ENCODE measurements around the gene LHPP.

The LHPP gene

DNA sequence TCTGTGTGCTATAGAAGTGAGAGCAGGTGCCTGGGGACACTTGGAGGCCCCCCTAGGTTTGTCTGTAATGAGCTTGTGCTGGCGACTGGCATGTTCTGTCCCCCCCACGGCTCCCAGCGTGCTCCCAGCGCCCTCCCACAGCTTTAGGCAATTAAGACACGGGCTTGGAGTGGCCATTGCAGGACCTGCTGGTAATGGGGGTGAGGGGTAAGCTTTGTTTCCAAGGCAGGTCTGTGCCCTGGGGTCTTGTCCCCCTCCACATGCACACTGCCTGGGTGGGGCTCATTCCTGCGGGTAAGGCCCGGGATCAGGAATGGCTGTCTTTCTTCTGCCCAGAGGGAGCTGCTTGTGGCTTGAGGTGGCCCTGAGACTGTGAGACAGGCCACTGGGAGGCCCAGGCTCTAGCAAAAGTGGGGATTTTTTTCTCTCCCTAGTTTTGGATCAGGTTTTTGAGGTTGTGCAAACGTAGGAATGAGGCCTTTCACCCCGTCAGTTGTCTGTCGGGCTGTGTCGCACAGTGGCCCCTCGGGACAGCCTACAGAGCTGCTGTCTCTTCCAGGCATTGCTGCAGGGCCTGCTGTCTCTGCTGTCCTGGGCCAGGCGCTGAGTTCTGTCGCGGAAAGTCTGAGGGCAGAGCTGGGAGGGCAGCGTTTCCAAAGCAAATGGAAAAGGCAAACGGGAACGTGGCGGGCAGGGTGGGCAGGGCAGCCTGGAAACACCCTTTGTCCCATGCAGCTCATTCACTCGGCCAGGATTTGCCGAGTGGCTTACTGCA lies 107.4 kb downstream of the LHPP start:
- Histone ChIP-seq H3K27ac (ENCODE audit: low read depth, low read length) (no peak overlapping the region), H3K4me1 (ENCODE audit: control insufficient read depth, low read depth, low read length) (peaks cover 5% of the 10 kb centered on the region), H3K9ac (ENCODE audit: low read length) (no peak overlapping the region), H3K23ac (ENCODE audit: low read length) (no peak overlapping the region), H3K79me1 (ENCODE audit: low read length) (no peaks in the 10 kb centered on the region), H4K5ac (ENCODE audit: low read length) (no peak overlapping the region), H3K36me3 (ENCODE audit: control insufficient read depth, insufficient read depth, low read length) (no peaks in the 10 kb centered on the region), H2AK5ac (ENCODE audit: low read length) (no peak overlapping the region), H3K18ac (ENCODE audit: low read length) (no peak overlapping the region), H3K56ac (ENCODE audit: low read length) (no peak overlapping the region), H3K4me3 (ENCODE audit: low read length) (no peak overlapping the region), H3K4ac (ENCODE audit: low read depth, low read length) (no peak overlapping the region), H3K79me2 (ENCODE audit: control insufficient read depth, insufficient read depth, low read length) (no peaks in the 10 kb centered on the region), H2BK5ac (ENCODE audit: low read length) (no peak overlapping the region), H3K4me2 (ENCODE audit: low read length) (no peak overlapping the region), H3K27me3 (ENCODE audit: insufficient read depth, low read length, poor library complexity) (no peaks in the 10 kb centered on the region), H2BK120ac (ENCODE audit: low read depth, low read length) (no peak overlapping the region), H4K8ac (ENCODE audit: low read depth, low read length) (no peak overlapping the region), H2BK15ac (replicated peaks; ENCODE audit: low read depth) (no peak overlapping the region)
- no peak for DNase-seq
- no CpG with 5 or more reads among the region's 21 CpGs for WGBS (ENCODE audit: extremely low coverage, insufficient coverage, low lambda C conversion rate)

DNA sequence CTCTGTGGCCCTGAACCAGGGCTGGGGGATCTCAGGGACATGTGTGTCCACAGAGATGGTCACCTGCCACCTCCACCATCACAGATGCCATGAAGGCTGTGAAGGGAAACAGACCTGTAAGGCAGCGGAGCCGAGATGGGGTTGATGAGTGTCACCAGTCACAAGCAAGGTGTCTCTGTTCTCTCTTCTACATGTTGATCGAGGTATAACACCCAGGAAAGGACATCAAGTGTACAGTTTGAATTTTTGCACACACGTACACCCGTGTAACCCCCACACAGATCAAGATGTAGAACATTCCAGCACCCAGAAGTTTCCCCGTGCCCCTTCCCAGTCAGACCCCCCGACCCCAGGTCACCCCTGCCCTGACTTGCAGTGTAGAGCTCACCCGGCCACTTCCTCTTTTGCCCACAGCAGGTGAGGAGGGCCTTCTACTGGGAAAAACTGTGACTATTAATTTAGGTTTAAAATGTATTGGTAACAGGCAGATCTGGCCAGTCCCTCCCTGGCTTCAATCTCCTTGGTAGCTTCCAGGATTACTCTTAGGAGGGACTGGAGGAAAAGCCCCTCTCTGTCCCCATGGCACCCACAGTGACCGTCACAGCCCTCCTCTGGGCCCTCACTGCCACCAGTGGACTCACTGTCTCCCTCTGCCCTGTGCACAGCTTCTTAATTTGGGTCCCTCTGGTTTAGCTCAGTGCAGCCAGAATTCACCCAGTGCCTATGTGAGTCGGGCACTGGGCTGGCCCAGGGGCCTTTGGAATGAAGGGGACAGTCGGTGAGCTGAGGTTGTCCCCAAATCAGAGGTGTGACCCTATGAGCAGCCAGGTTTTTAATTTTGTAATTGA lies 108.2 kb downstream of the LHPP start:
- Histone ChIP-seq H3K27ac (ENCODE audit: low read depth, low read length) (no peak overlapping the region), H3K4me2 (ENCODE audit: low read length) (no peak overlapping the region), H3K79me1 (ENCODE audit: low read length) (no peaks in the 10 kb centered on the region), H3K4me3 (ENCODE audit: low read length) (no peak overlapping the region), H3K4ac (ENCODE audit: low read depth, low read length) (no peak overlapping the region), H2BK15ac (replicated peaks; ENCODE audit: low read depth) (no peak overlapping the region), H3K23ac (ENCODE audit: low read length) (no peak overlapping the region), H3K27me3 (ENCODE audit: insufficient read depth, low read length, poor library complexity) (no peaks in the 10 kb centered on the region), H4K8ac (ENCODE audit: low read depth, low read length) (no peak overlapping the region), H3K18ac (ENCODE audit: low read length) (no peak overlapping the region), H3K4me1 (ENCODE audit: control insufficient read depth, low read depth, low read length) (peaks cover 5% of the 10 kb centered on the region), H3K56ac (ENCODE audit: low read length) (no peak overlapping the region), H2BK120ac (ENCODE audit: low read depth, low read length) (no peak overlapping the region), H3K79me2 (ENCODE audit: control insufficient read depth, insufficient read depth, low read length) (no peaks in the 10 kb centered on the region), H2AK5ac (ENCODE audit: low read length) (no peak overlapping the region), H4K5ac (ENCODE audit: low read length) (no peak overlapping the region), H2BK5ac (ENCODE audit: low read length) (no peak overlapping the region), H3K9ac (ENCODE audit: low read length) (no peak overlapping the region), H3K36me3 (ENCODE audit: control insufficient read depth, insufficient read depth, low read length) (no peaks in the 10 kb centered on the region)
- no CpG with 5 or more reads among the region's 11 CpGs for WGBS (ENCODE audit: extremely low coverage, insufficient coverage, low lambda C conversion rate)
- DNase-seq, result no peak

DNA sequence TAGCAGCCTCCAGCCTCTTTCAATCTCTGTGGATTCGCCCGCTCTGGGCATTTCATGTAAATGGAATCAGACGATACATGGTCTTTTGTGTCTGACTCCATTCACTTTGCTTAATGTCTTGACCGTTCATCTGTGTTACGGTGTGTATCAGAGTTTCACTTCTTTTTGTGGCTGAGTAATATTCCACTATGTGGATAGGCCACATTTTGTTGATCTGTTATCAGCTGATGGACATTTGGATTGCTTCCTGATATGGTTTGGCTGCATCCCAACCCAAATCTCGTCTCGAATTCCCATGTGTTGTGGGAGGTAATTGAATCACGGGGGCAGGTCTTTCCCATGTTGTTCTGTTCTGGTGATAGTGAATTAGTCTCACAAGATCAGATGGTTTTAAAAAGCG lies 109.0 kb downstream of the LHPP start:
- Histone ChIP-seq H3K4me3 (ENCODE audit: low read length) (no peak overlapping the region), H3K36me3 (ENCODE audit: control insufficient read depth, insufficient read depth, low read length) (no peaks in the 10 kb centered on the region), H3K27me3 (ENCODE audit: insufficient read depth, low read length, poor library complexity) (no peaks in the 10 kb centered on the region), H2BK15ac (replicated peaks; ENCODE audit: low read depth) (no peak overlapping the region), H3K9ac (ENCODE audit: low read length) (no peak overlapping the region), H2AK5ac (ENCODE audit: low read length) (no peak overlapping the region), H3K4ac (ENCODE audit: low read depth, low read length) (no peak overlapping the region), H3K4me2 (ENCODE audit: low read length) (no peak overlapping the region), H3K18ac (ENCODE audit: low read length) (no peak overlapping the region), H4K5ac (ENCODE audit: low read length) (no peak overlapping the region), H4K8ac (ENCODE audit: low read depth, low read length) (no peak overlapping the region), H3K27ac (ENCODE audit: low read depth, low read length) (no peak overlapping the region), H2BK120ac (ENCODE audit: low read depth, low read length) (no peak overlapping the region), H2BK5ac (ENCODE audit: low read length) (no peak overlapping the region), H3K79me1 (ENCODE audit: low read length) (no peaks in the 10 kb centered on the region), H3K4me1 (ENCODE audit: control insufficient read depth, low read depth, low read length) (no peaks in the 10 kb centered on the region), H3K79me2 (ENCODE audit: control insufficient read depth, insufficient read depth, low read length) (no peaks in the 10 kb centered on the region), H3K23ac (ENCODE audit: low read length) (no peak overlapping the region), H3K56ac (ENCODE audit: low read length) (no peak overlapping the region)
- WGBS (ENCODE audit: extremely low coverage, insufficient coverage, low lambda C conversion rate), result no CpG with 5 or more reads among the region's 9 CpGs
- DNase-seq, result no peak

DNA sequence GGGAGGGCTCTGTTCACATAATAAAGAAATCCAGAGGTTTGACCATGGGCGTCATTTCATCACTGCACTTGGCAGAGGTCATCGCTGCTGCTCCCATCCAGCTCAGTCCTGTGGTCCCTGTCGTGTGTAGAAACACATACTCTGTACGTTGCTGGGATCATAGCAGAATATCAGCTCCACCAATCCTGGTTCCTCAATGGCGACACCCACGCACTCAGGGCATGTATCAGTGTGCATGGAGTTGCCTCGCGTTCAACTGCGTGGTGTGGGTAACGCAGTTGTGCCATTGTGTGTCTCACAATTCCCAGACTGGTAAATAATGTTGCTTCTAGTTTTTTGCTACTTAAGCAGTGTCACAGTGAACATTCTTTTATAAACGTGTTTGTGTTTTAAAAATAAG lies 111.1 kb downstream of the LHPP start:
- H2AK5ac ChIP-seq (ENCODE audit: low read length), result no peak overlapping the region
- WGBS (ENCODE audit: extremely low coverage, insufficient coverage, low lambda C conversion rate), result no CpG with 5 or more reads among the region's 11 CpGs
- H3K4ac ChIP-seq (ENCODE audit: low read depth, low read length), result no peak overlapping the region
- no peak overlapping the region for H3K4me2 ChIP-seq (ENCODE audit: low read length)
- no peak overlapping the region for H4K8ac ChIP-seq (ENCODE audit: low read depth, low read length)
- no peak overlapping the region for H4K5ac ChIP-seq (ENCODE audit: low read length)
- H3K23ac ChIP-seq (ENCODE audit: low read length), result no peak overlapping the region
- H3K4me1 ChIP-seq (ENCODE audit: control insufficient read depth, low read depth, low read length), result no peaks in the 10 kb centered on the region
- no peaks in the 10 kb centered on the region for H3K36me3 ChIP-seq (ENCODE audit: control insufficient read depth, insufficient read depth, low read length)
- no peaks in the 10 kb centered on the region for H3K79me1 ChIP-seq (ENCODE audit: low read length)
- H2BK120ac ChIP-seq (ENCODE audit: low read depth, low read length), result no peak overlapping the region
- H3K79me2 ChIP-seq (ENCODE audit: control insufficient read depth, insufficient read depth, low read length), result no peaks in the 10 kb centered on the region
- no peak overlapping the region for H3K9ac ChIP-seq (ENCODE audit: low read length)
- H2BK15ac ChIP-seq (replicated peaks; ENCODE audit: low read depth), result no peak overlapping the region
- no peak for DNase-seq
- no peak overlapping the region for H3K56ac ChIP-seq (ENCODE audit: low read length)
- no peak overlapping the region for H3K27ac ChIP-seq (ENCODE audit: low read depth, low read length)
- no peak overlapping the region for H3K18ac ChIP-seq (ENCODE audit: low read length)
- no peak overlapping the region for H3K4me3 ChIP-seq (ENCODE audit: low read length)
- H2BK5ac ChIP-seq (ENCODE audit: low read length), result no peak overlapping the region
- no peaks in the 10 kb centered on the region for H3K27me3 ChIP-seq (ENCODE audit: insufficient read depth, low read length, poor library complexity)

DNA sequence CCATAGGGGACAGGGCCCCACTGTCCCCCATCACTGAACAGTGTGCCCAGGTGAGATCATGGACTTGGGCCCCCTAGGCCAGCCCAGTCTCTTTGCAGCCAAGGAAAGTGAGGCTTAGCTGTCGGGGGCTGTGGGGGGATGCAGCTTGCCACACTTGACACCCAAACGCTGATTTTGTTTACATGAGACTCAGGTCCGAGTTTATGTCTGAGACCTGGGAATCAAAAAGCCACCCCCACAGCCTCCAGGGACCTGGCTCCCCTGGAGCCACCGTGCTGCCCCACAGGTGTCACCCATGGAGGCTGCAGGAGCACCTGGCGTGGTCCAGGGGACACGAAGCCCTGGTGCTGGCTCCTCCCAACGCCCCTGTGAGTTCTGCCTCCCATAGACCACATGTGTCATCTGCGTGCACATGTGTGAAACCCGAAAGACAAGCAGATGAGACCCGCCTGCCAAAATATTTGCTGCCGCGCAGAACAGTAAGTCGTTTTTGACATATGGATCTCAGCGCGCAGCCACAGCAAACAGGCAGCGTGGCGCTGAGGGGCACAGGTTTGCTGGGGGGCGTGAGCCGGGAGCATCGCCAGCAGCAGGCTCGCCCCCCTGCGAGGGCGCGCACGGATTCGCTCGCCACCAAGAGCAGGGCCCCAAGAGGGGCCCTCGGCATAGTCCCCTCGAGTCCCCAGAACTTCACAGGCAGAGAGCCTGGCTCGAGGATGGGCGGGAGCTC lies 112.3 kb downstream of the LHPP start:
- Histone ChIP-seq H3K36me3 (ENCODE audit: control insufficient read depth, insufficient read depth, low read length) (no peaks in the 10 kb centered on the region), H2AK5ac (ENCODE audit: low read length) (no peak overlapping the region), H3K18ac (ENCODE audit: low read length) (no peak overlapping the region)

More for the DNA sequence above, 112.3 kb downstream of the LHPP start:
- Histone ChIP-seq H3K4me3 (ENCODE audit: low read length) (no peak overlapping the region), H3K4me1 (ENCODE audit: control insufficient read depth, low read depth, low read length) (no peaks in the 10 kb centered on the region), H3K56ac (ENCODE audit: low read length) (no peak overlapping the region), H3K9ac (ENCODE audit: low read length) (no peak overlapping the region), H3K79me1 (ENCODE audit: low read length) (no peaks in the 10 kb centered on the region), H4K8ac (ENCODE audit: low read depth, low read length) (no peak overlapping the region), H2BK5ac (ENCODE audit: low read length) (no peak overlapping the region), H3K23ac (ENCODE audit: low read length) (no peak overlapping the region), H3K27me3 (ENCODE audit: insufficient read depth, low read length, poor library complexity) (no peaks in the 10 kb centered on the region), H3K4ac (ENCODE audit: low read depth, low read length) (no peak overlapping the region), H2BK120ac (ENCODE audit: low read depth, low read length) (no peak overlapping the region), H3K27ac (ENCODE audit: low read depth, low read length) (no peak overlapping the region), H2BK15ac (replicated peaks; ENCODE audit: low read depth) (no peak overlapping the region), H4K5ac (ENCODE audit: low read length) (no peak overlapping the region), H3K4me2 (ENCODE audit: low read length) (no peak overlapping the region), H3K79me2 (ENCODE audit: control insufficient read depth, insufficient read depth, low read length) (no peaks in the 10 kb centered on the region)
- no peak for DNase-seq
- WGBS (ENCODE audit: extremely low coverage, insufficient coverage, low lambda C conversion rate), result no CpG with 5 or more reads among the region's 31 CpGs

Measured in mesendoderm (in vitro differentiated cells).